Mesenchymal stem cell (in vitro differentiated cells and primary cell): ENCODE data around the gene EYA2.

Experiments
- DNase-seq: peaks from one replicate; pipeline ENCODE4 v3.0.0-alpha.2; 2013
- H2AFZ ChIP-seq: one replicate; pipeline ENCODE4 v1.6.1; 2013; ENCODE audit warnings: low read depth, mild to moderate bottlenecking, control low read depth, inconsistent platforms, low read length, moderate library complexity
- H2AK5ac ChIP-seq: 2 replicates; pipeline ENCODE4 v1.6.1; 2013; ENCODE audit warnings: low read length, moderate library complexity, mild to moderate bottlenecking, inconsistent platforms; ENCODE audit not compliant: severe bottlenecking
- H2BK120ac ChIP-seq: one replicate; pipeline ENCODE4 v1.6.1; 2013; ENCODE audit warnings: low read depth, mild to moderate bottlenecking, inconsistent platforms, low read length, moderate library complexity
- H2BK12ac ChIP-seq, 2 experiments: one replicate each; pipeline ENCODE4 v1.6.1; 2013; ENCODE audit warnings: inconsistent platforms in 2 of 2, low read length in 2 of 2, mild to moderate bottlenecking in 2 of 2, moderate library complexity in 2 of 2, control low read depth in 1 of 2
- H2BK15ac ChIP-seq: one replicate; pipeline ENCODE4 v1.6.1; 2013; ENCODE audit warnings: mild to moderate bottlenecking, low read depth, inconsistent platforms; ENCODE audit not compliant: poor library complexity, severe bottlenecking
- H2BK5ac ChIP-seq: 2 replicates; pipeline ENCODE4 v1.6.1; 2013; ENCODE audit warnings: low read depth, mild to moderate bottlenecking, low read length, control low read depth, inconsistent platforms; ENCODE audit not compliant: poor library complexity, severe bottlenecking
- H3K14ac ChIP-seq, 2 experiments: one replicate each; pipeline ENCODE4 v1.6.1; 2013; ENCODE audit warnings: inconsistent platforms in 2 of 2, low read length in 2 of 2, control low read depth in 1 of 2, mild to moderate bottlenecking in 1 of 2, moderate library complexity in 1 of 2
- H3K18ac ChIP-seq, 2 experiments: one replicate each; pipeline ENCODE4 v1.6.1; 2013; ENCODE audit warnings: inconsistent platforms in 2 of 2, low read length in 2 of 2, control low read depth in 1 of 2, low read depth in 1 of 2, mild to moderate bottlenecking in 1 of 2
- H3K23ac ChIP-seq, 2 experiments: one replicate each; pipeline ENCODE4 v1.6.1; 2013; ENCODE audit warnings: inconsistent platforms in 2 of 2, low read length in 2 of 2, mild to moderate bottlenecking in 2 of 2, moderate library complexity in 2 of 2, control low read depth in 1 of 2
- H3K27ac ChIP-seq: 2 replicates; pipeline ENCODE4 v1.5.1; 2013; ENCODE audit warnings: mild to moderate bottlenecking, moderate library complexity, low read length, control low read depth, inconsistent platforms; ENCODE audit not compliant: poor library complexity, severe bottlenecking
- H3K27me3 ChIP-seq, 2 experiments: 2 replicates each; pipeline versions ENCODE4 v1.6.1 to v1.7.0; 2013; ENCODE audit warnings: low read length in 2 of 2, mild to moderate bottlenecking in 2 of 2, moderate library complexity in 2 of 2, control low read depth in 1 of 2, inconsistent platforms in 1 of 2; ENCODE audit not compliant: control insufficient read depth in 1 of 2, insufficient read depth in 1 of 2
- H3K36me3 ChIP-seq, 2 experiments: 2 replicates each; pipeline versions ENCODE4 v1.6.1 to v1.7.0; 2013; ENCODE audit warnings: low read length in 2 of 2, control low read depth in 1 of 2, inconsistent platforms in 1 of 2, low read depth in 1 of 2, mild to moderate bottlenecking in 1 of 2; ENCODE audit not compliant: insufficient read depth in 2 of 2, control insufficient read depth in 1 of 2
- H3K4ac ChIP-seq, 2 experiments: one replicate each; pipeline ENCODE4 v1.6.1; 2013; ENCODE audit warnings: inconsistent platforms in 2 of 2, low read length in 2 of 2, mild to moderate bottlenecking in 2 of 2, moderate library complexity in 2 of 2, control low read depth in 1 of 2, low read depth in 1 of 2
- H3K4me1 ChIP-seq: 2 replicates; pipeline ENCODE4 v1.6.1; 2013; ENCODE audit warnings: low read depth, low read length, control low read depth; ENCODE audit not compliant: control insufficient read depth, insufficient read depth
- H3K4me2 ChIP-seq: 2 replicates; pipeline ENCODE4 v1.6.1; 2013; ENCODE audit warnings: low read length, mild to moderate bottlenecking, inconsistent platforms; ENCODE audit not compliant: poor library complexity, severe bottlenecking
- H3K4me3 ChIP-seq, 2 experiments: 2 replicates each; pipeline versions ENCODE4 v1.5.1 to v1.7.0; 2013; ENCODE audit warnings: low read length in 2 of 2, mild to moderate bottlenecking in 2 of 2, control low read depth in 1 of 2, low read depth in 1 of 2; ENCODE audit not compliant: insufficient read depth in 1 of 2
- H3K79me1 ChIP-seq: replicated peaks from 2 replicates; pipeline ENCODE4 v1.6.1; 2013; ENCODE audit warnings: mild to moderate bottlenecking, control low read depth, low read length, inconsistent platforms; ENCODE audit not compliant: poor library complexity, severe bottlenecking
- H3K9ac ChIP-seq: 2 replicates; pipeline ENCODE4 v1.7.0; 2013; ENCODE audit warnings: mild to moderate bottlenecking, low read length, moderate library complexity
- H3K9me3 ChIP-seq: 2 replicates; pipeline ENCODE4 v1.7.0; 2013; ENCODE audit warnings: mild to moderate bottlenecking, low read length; ENCODE audit not compliant: control insufficient read depth
- H4K8ac ChIP-seq: one replicate; pipeline ENCODE4 v1.6.1; 2013; ENCODE audit warnings: inconsistent platforms, mild to moderate bottlenecking, low read length, moderate library complexity
- H4K91ac ChIP-seq: one replicate; pipeline ENCODE4 v1.6.1; 2013; ENCODE audit warnings: mild to moderate bottlenecking, low read length, inconsistent platforms
- WGBS: methylation state at CpG from one replicate; pipeline ENCODE4 v1.1.7; 2013; ENCODE audit warnings: mixed read lengths; 5-methylcytosine and 5-hydroxymethylcytosine counted together

EYA2 gene

DNA sequence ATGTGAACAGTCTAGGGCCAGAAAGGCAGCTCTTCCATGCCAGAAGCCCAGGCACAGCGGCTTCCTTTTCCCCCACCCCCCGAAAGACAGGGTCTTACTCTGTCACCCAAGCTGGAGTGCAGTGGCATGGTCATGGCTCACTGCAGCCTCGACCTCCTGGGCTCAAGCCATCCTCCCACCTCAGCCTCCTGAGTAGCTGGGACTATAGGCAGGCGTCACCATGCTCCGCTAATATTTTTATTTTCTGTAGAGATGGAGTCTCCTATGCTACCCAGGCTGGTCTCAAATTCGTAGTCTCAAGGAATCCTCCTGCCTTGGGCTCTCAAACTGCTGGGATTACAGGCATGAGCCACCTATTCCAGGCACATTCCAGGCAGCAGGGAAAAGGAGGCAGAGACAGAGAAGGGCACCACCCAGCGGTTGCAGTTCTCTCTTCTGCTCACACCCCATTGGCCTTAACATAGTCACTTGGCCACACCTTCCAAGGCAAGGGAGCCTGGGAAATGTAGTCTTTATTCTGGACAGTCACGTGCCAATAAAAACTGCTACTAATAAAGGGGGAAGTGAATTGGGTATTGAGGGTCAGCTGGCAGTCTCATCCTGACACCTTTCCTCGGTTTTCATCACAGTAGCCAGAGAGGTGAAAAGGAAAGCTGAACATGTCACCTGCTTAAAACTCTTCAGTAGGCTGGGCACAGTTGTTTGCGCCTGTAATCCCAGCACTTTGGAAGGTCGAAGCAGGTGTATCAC lies 255.9 kb downstream of the EYA2 start:
- no peaks in the 10 kb centered on the region for H3K9me3 ChIP-seq
- peaks cover 4% of the 10 kb centered on the region for H3K4me1 ChIP-seq
- H3K4me3 ChIP-seq: no peak overlapping the region
- H2BK15ac ChIP-seq: no peak overlapping the region
- H3K9ac ChIP-seq: no peak overlapping the region
- WGBS: 55% methylated on average over 10 of the region's 11 CpGs
- H3K4ac ChIP-seq: no peak overlapping the region
- no peak overlapping the region for H2BK12ac ChIP-seq
- no peak overlapping the region for H3K4me2 ChIP-seq
- H3K23ac ChIP-seq: no peak overlapping the region
- no peak overlapping the region for H2BK5ac ChIP-seq
- H2AFZ ChIP-seq: no peak overlapping the region
- H3K18ac ChIP-seq: peak overlapping the region in 1 of 2 experiments; percentile 29
- H2AK5ac ChIP-seq: no peak overlapping the region
- H3K27ac ChIP-seq: no peak overlapping the region
- H3K79me1 ChIP-seq: no peaks in the 10 kb centered on the region
- no peak overlapping the region for H3K14ac ChIP-seq
- H4K91ac ChIP-seq: no peak overlapping the region
- H3K27me3 ChIP-seq: peaks cover 6 to 40% of the 10 kb centered on the region in 2 experiments
- H2BK120ac ChIP-seq: no peak overlapping the region
- H4K8ac ChIP-seq: no peak overlapping the region
- H3K36me3 ChIP-seq: no peaks in the 10 kb centered on the region
- peak; percentile 77 for DNase-seq

DNA sequence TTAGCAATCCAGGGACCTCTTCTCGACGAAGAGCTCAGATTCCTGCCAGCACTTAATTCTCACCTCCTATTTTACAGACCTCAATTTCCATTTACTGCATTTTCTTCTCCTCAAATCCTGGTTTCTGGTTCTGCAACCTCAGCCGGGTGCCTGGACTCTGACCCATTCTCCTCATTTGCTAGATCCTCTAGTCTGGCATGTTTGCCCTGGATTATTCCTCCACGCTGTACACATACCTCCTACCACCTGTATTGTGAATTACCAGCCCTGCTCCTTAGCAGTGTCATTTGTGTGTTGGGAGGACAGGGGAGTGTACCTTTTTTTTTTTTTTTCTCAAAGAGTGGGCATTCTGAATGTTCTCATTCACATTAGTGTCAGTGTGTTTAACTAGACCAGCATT lies 257.4 kb downstream of the EYA2 start:
- DNase-seq: no peak
- Histone ChIP-seq H3K79me1 (no peaks in the 10 kb centered on the region), H2AFZ (no peak overlapping the region), H4K8ac (no peak overlapping the region), H3K4me3 (no peak overlapping the region), H2BK15ac (no peak overlapping the region), H3K9me3 (no peaks in the 10 kb centered on the region), H3K9ac (no peak overlapping the region), H3K14ac (no peak overlapping the region), H2BK12ac (no peak overlapping the region), H3K4ac (no peak overlapping the region), H3K27me3 (peaks cover 7 to 40% of the 10 kb centered on the region in 2 experiments), H3K23ac (no peak overlapping the region), H2BK5ac (no peak overlapping the region), H3K36me3 (no peaks in the 10 kb centered on the region), H3K4me1 (peaks cover 1% of the 10 kb centered on the region), H3K27ac (no peak overlapping the region), H2AK5ac (no peak overlapping the region), H4K91ac (no peak overlapping the region), H2BK120ac (no peak overlapping the region), H3K18ac (no peak overlapping the region), H3K4me2 (no peak overlapping the region)
- WGBS: 70% methylated on average over 3 of the region's 4 CpGs

DNA sequence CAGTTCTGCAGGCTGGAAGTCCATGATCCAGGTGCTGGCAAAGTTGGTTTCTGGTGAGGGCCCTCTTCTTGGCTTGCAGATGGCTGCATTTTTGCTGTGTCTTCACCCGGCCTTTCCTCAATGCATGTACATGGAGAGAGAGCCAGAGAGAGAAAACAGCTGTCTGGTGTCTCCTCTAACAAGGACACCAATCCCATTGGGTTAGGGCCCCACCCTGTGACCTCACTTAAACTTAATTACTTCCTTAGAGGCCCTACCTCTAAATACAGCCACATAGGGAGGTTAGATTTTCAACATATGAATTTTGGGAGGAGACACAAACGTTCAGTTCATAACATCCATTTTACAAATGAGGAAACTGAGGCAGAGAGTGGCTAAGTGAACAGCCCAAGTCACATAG lies 259.4 kb downstream of the EYA2 start:
- H3K4ac ChIP-seq: no peak overlapping the region
- H2AK5ac ChIP-seq: no peak overlapping the region
- no peak overlapping the region for H3K4me3 ChIP-seq
- H2BK12ac ChIP-seq: no peak overlapping the region
- H3K4me2 ChIP-seq: no peak overlapping the region
- H3K14ac ChIP-seq: no peak overlapping the region
- no peaks in the 10 kb centered on the region for H3K79me1 ChIP-seq
- H3K23ac ChIP-seq: no peak overlapping the region
- H3K36me3 ChIP-seq: no peaks in the 10 kb centered on the region
- no peak overlapping the region for H2BK5ac ChIP-seq
- H3K4me1 ChIP-seq: no peaks in the 10 kb centered on the region
- H3K9ac ChIP-seq: no peak overlapping the region
- H2AFZ ChIP-seq: no peak overlapping the region
- no peak overlapping the region for H2BK15ac ChIP-seq
- H4K91ac ChIP-seq: no peak overlapping the region
- H3K9me3 ChIP-seq: no peaks in the 10 kb centered on the region
- no peak overlapping the region for H3K18ac ChIP-seq
- no peak for DNase-seq
- WGBS: 60% methylated on average over 1 of the region's 2 CpGs
- no peak overlapping the region for H4K8ac ChIP-seq
- H2BK120ac ChIP-seq: no peak overlapping the region
- H3K27ac ChIP-seq: no peak overlapping the region
- H3K27me3 ChIP-seq: peaks cover 7 to 37% of the 10 kb centered on the region in 2 experiments

DNA sequence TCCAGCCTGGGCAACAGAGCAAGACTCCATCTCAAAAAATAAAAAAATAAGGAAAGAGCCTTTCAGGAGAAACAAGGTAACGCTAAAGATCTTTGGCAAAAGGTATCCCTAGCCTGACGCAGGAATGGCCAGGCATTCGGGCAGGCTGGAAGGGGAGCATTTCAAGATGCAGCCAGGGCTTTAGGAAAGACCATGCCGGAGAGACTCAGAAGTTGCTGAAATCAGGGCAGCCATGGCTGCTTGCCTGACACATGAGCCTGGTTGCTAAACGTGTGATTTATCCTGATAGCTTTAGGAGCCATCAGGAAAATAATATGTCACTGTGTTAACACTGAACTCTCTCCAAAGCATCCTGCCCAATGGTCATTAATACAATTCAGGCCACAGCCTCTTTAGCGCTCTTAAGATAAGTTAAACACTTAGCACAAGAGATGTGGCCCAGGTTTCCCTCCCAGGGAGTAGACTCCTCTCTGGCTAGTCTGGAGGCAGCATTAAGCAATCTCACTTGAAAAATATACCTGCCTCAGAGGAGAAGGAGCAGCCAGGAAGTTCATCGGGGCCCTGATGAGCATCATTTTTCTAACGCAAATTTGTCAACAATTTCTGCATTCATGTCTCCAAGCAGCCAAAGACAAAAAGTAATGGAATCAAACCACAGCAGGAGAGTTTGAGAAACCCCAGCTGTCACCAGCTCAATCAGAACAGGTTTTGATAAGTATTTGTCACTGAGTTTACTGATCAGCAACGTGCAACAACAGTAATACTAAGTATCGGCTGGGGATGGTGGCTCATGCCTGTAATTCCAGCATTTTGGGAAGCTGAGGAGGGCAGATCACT lies 261.9 kb downstream of the EYA2 start:
- H2AFZ ChIP-seq: no peak overlapping the region
- H3K4me3 ChIP-seq: no peak overlapping the region
- no peak overlapping the region for H3K9ac ChIP-seq
- H3K9me3 ChIP-seq: no peaks in the 10 kb centered on the region
- H3K79me1 ChIP-seq: no peaks in the 10 kb centered on the region
- H3K27ac ChIP-seq: no peak overlapping the region
- H2BK12ac ChIP-seq: no peak overlapping the region
- H4K8ac ChIP-seq: no peak overlapping the region
- no peak overlapping the region for H3K14ac ChIP-seq
- no peak for DNase-seq
- H2BK5ac ChIP-seq: no peak overlapping the region
- no peaks in the 10 kb centered on the region for H3K36me3 ChIP-seq
- WGBS: 82% methylated on average over 10 of the region's 10 CpGs
- H3K4me2 ChIP-seq: no peak overlapping the region
- H3K23ac ChIP-seq: no peak overlapping the region
- H4K91ac ChIP-seq: no peak overlapping the region
- H3K27me3 ChIP-seq: peaks cover 7 to 32% of the 10 kb centered on the region in 2 experiments
- H2BK120ac ChIP-seq: no peak overlapping the region
- H2BK15ac ChIP-seq: no peak overlapping the region
- H3K4ac ChIP-seq: no peak overlapping the region
- H2AK5ac ChIP-seq: no peak overlapping the region
- no peak overlapping the region for H3K18ac ChIP-seq
- no peaks in the 10 kb centered on the region for H3K4me1 ChIP-seq
